GM21381 (cell line): ENCODE measurements around the gene HIVEP2.

Source experiments
- ATAC-seq: cut with Tn5 transposase; IDR thresholded peaks from one replicate; pipeline ENCODE4 v1.9.1; 2021; ENCODE audit warnings: mild to moderate bottlenecking, moderate library complexity; ENCODE audit not compliant: unreplicated experiment

HIVEP2 gene

DNA sequence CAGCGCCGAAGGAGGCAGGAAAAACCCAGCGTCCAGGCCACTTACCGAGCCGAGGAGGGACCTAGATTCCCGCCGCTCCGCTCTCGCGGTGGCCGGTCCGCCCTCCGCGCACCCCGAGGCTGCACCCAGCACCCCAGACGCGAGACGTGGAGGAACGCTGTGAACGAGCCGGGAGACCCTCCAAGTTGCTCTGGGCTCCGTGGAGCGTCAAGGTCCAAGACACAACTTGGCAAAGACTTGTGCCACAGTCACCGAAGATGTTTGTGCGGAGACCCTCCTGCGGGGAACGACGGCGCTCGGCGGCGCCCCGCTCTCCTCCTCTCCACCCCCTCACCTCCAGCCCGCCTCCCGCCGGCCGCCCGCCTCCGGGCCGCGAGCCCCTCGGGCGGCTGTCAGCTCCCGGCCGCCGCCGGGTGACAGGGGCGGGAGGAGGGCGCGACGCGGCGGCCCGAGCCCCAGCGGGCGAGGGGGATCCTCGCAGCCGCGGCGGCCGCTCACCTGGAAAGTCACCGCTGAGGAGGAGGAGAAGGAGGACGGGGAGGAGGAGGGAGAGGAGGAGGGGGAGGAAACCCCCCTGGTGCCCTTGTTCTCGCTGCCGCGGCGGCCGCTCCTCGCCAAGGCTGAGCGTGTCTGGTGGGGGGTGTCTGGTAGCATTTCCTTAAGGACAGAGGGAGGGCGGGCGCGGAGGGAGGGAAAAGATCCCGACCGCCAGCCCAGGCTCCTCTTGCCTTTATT, 637 bp upstream of the HIVEP2 start:
- peak; percentile 7 for ATAC-seq

DNA sequence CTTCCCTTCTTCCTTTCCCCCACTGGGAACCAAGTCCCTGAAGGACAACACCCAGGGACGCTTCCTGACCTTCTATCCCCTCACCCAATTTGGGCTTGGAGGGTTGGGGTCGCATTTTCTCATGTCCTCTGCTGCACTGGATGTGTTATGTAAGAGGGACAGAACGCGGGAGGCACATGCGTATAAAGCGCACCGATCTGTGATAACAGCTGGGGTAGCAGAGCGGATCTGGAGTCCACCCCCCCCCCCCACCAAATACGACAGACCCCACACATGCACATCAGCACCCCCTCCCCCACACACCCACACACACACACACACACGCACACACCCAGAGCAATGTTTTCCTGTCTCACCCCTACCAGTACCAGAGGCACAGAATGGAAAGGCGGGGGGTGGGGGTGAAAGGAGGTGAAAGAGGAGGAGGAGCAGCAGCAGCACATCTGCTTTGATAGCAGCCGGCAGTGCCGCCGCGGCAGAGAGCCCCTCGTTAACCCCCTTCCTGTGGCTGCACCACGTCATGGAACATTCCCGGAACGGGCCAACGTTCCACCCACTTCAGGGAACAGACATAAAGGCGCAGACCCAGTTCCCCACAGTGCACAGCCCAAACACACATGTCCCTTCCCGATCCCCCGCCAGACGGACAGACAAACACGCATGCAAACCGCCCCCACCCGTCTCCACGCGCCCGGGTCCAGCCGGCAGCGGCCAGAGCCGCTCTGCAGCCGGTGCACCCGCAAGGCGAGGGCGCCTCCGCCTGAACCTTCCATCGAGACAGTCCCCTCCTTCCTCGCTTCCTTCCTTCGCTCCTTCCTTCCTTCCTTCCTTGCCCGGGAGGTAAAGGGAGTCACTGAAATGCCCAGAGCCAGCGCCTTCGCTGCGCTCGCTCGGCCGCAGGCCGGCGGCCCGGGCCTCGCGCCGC, 590 bp downstream of the HIVEP2 start:
- ATAC-seq, result no peak

DNA sequence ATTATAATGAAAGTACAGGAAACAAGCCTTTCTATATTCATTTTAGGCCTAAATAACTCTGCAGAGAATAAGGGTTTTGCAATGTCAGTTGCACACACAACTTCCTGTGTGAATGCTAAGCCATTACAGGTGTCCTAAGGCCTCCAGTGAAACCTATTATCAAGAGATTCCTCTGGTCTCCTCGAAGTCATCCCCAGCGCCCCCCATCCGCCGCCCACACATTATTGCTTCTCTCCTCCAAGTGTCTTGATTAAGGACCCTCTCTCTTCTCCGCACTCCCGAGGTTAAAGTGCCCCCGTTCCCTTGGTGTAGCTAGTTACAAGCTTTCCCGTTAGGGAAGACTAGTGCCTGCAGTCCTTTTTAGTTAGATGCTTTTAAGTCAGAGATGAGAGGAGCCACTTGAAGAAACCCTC, 1.3 kb downstream of the HIVEP2 start:
- no peak for ATAC-seq

DNA sequence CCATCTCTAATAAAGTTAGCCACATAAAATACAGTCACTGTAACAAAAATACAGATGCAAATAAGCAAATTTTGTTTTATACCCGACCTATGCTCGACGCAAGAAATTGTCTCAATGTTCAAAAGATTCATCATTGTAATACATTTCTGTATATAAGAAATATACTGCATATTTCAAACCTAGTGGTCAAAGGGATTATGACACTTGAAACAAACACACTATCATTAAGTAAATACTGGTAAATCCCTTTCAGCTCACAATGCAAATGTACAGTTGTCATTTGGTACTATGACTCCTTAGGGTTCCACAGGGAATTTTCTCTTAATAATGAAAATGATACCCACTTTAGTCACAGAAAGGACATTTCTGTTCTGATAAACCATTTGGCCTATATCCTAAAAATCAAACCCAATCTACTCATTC, 2.2 kb downstream of the HIVEP2 start:
- no peak for ATAC-seq

DNA sequence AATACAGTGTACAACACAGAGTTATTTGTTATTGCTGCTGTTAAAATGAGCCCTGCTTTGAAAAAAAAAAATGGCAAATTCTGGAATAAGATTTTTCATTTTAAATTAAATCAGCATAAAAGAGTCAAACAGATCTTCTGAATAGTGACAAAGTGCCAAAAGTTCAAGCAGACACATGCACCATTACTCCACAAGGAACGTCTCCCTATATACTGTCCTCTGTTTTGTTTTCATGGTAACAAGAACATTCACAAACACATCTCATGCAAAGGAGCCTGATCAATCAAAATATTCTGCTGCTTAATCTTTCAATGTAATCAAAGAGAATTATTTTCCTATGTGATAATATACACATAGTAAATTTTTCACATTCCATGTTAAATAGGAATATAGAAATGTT, 2.7 kb downstream of the HIVEP2 start:
- no peak for ATAC-seq

DNA sequence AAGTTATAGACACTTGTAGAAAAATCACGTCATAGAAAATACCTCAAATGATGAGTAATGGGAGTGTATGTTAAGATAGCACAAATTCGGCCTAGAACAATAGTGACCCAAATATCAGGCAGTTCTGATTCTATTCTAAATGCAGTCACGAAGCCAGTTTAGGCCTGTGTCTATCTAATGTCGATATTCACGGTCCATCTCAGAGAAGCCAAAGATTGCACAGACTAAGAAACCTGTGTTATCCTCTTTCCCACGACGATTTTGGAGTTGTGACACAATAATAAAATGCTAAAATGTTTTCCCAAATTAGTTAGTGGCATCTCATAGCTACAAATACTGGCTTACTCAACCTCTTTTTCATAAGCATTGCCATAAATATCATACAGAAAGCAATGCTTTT, 4.0 kb downstream of the HIVEP2 start:
- ATAC-seq, result no peak

DNA sequence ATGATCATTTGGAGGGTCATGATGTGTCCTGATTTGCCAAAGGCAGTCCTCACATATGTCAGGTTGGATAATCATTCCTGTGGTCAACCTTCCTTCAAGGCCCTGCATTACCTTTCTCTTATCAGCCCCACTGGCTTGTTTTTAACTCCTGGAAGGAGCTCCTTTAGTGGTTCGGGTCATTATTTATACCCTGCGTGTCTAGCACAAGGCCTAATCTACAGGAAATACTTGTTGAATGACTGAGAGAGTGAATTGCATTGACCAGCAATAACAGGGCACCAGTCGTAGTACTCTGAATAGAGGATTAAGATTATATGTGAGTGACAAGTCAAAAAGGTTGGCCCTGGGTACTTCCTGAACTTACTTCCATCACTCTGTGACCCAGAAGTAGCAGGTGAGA, 4.5 kb downstream of the HIVEP2 start:
- no peak for ATAC-seq

DNA sequence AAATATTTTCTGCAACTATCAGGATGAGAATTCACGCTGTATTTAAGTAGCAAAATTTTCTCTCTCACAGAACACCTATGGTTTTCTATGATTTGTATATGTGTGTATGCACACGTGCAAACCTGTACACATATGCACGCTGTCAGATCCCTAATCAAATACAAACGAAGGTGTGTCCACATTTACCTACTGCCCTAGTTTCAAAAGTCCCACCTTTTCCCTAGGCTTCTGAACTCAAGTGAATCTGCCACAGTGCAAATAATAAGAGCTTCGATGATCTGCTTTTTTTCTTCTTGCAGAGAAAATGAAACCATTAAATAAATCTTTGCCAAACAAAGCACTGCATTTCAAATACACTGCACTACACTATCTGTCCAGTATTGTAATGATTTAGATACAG, 6.5 kb downstream of the HIVEP2 start:
- ATAC-seq, result no peak

DNA sequence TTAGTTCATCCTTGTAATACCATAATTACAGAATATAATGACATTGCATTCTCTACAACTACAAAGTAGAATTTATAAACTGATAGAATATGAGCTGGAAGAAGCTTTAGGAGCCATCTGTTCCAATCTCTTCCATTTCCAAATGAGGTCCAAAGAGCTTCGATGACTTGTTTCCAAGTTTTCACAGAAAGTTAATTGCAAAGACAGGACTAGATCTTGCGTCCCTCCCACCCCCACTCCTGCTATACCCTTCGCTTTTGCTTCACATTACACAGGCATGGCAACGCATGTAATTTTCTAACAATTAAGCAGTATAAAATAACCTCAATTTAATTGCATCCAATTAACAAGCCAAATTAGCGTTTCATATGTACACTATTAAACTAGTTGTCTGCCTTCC, 7.0 kb downstream of the HIVEP2 start:
- no peak for ATAC-seq

DNA sequence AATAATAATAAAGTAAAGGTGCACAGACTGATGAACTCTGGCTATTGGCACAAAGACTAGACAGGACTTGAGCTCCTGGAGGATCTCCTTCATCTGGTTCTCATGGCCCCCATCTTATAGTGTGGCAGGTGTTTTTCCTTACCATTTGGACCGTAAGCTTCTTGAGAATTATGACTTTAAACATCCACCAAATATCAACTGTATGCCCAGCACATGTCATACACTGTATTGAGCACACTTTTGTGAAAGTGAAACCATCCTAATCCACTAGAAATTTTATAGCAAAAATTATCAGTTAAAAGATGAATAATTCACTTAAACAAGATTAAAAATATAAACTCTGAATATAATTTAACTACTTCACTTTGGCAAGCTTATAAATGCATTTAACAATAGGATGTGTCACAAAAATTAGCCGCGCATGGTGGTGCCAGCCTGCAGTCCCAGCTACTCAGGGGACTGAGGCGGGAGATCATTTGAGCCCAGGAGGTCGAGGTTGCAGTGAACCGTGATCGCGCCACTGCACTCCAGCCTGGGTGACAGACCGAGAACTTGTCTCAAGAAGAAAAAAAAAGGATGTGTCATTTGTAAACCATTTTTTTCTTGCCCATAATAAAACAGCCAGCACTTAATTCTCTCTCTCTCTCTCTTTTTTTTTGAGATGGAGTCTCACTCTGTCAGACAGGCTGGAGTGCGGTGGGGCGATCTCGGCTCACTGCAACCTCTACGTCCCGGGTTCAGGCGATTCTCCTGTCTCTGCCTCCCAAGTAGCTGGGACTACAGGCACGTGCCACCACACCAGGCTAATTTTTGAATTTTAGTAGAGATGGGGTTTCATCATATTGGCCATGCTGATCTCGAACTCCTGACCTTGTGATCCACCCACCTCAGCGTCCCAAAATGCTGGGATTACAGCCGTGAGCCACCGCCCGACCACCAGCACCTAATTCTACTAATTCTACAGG, 9.1 kb downstream of the HIVEP2 start:
- ATAC-seq, result peak; percentile 60

DNA sequence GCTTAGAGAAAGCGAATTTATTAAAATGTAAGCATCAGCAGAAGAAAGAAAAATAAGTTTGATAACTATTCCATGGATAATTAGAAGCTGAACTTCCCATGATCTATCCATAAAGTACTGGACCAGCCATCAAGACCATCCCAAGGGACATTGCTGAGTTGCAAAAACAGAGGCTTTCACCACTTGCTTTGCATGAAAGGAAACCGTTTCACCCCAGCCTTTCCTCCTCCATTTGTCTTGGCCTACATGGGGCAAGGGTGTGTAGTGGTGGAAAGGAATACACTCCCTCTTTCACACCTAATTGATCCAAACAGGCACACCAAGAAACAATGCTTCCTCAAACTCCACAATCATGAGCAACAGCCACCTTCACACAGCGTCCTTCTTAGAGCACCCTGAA, 10.4 kb downstream of the HIVEP2 start:
- ATAC-seq, result no peak

DNA sequence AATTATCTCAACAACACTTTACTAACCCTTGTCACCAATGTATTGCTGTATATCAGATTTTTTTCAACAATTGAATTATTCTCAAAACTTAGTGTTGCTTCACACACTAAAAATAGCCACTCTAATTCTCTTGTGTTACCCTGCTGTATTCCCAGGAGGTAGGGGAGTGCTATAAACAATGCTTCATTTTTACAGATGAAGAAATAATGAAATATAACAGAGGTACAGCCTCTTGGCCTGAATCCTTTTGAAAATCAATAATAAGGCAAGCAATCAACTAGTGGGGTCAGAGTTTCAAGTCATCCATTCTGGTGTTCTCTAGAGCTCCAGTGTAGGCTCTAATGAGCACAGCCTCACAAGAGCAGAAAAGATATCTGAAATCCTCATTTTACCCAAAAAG, 10.9 kb downstream of the HIVEP2 start:
- ATAC-seq, result no peak

DNA sequence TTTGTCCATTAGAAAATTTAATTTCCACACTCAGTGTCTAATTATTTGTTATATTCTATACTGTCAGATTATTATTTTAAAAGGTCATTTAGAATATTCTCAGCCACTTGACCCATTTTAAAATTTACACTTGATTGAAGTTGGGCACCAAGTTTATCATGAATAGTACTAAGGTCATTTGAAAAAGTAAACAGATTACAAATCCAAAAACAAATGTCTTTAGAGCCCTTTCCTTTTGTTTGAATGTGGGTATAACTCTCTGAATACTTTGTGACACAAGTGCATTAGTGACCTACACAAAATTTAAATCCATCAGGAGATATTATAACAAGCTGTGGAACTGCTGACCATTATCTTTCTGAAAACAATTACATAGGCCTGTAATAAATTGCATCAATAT, 11.3 kb downstream of the HIVEP2 start:
- no peak for ATAC-seq

DNA sequence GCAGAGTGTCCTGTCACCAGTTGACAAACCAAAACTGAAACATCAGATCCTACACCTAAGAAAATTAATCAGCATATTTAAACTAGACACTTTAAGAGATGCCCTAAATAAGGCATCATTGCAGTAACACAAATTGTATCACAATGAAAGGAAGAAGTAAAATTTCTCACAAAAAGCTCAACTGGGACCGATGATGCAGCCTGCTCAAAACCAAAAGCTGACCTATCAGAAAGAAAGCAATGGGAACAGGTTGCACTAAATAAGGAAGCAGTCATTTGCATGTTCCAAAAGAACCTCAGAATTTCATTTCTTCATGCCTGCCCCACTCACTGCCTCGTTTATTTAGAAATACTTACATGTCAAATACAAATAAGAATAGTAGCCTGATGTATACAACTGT, 12.1 kb downstream of the HIVEP2 start:
- no peak for ATAC-seq

DNA sequence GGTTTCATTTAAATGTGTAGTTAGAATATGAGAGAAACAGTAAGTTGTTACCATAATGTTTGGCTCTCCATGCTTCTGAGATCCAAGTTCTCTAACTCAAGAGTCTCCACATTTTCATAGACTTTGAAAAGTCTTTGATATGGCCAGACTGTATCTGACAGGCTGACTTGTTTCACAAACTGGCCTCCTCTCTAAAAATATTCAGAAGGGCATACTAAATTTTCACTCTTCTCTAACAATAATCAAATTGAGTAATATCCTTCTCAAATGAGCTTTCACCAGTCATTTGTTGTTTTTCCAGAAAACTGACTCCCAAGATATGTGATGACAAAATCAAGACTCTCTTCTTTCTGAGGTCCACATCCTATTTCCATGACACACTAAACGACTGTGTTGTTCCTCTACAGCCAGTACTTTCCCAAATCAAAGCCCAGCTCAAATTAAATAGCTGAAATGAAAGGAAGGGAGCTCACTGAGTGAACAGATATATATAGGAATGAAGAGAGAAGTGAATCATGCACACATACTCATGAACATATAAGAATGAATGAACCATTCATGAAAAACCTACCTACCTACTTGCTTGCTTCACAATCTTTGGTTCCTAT, 15.1 kb downstream of the HIVEP2 start:
- no peak for ATAC-seq

DNA sequence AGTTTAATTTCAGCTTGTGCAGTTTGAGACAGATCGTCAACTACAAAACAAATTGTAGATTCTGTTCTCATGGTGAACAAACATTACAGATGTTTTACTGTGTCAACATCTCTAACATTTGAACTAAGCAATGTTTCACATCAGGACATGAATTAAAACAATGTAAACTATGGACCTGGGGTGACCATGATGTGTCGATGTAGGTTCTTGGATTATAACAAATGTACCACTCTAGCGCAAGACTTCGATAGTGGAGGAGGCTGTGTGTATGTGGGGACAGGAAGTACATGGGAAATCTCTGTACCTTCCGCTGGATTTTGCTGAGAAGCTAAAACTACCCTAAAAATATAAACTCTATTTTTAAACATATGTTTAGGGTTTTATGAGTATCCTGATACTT, 17.1 kb downstream of the HIVEP2 start:
- no peak for ATAC-seq

DNA sequence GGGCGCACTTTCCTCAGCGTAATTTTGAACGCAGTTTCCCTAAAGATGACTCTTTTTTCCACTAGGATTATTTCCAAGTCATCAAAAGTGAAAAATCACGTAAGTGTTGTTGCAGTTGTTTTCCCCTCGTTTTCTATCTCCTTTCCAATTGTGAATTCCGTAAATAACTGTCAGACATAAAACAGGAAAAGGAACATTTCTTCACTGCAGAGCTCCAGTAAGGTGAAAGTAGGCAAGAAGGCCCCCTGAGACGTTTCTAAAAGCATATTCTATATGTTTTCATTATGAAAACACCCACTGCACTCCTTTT, 17.8 kb downstream of the HIVEP2 start:
- ATAC-seq, result no peak

DNA sequence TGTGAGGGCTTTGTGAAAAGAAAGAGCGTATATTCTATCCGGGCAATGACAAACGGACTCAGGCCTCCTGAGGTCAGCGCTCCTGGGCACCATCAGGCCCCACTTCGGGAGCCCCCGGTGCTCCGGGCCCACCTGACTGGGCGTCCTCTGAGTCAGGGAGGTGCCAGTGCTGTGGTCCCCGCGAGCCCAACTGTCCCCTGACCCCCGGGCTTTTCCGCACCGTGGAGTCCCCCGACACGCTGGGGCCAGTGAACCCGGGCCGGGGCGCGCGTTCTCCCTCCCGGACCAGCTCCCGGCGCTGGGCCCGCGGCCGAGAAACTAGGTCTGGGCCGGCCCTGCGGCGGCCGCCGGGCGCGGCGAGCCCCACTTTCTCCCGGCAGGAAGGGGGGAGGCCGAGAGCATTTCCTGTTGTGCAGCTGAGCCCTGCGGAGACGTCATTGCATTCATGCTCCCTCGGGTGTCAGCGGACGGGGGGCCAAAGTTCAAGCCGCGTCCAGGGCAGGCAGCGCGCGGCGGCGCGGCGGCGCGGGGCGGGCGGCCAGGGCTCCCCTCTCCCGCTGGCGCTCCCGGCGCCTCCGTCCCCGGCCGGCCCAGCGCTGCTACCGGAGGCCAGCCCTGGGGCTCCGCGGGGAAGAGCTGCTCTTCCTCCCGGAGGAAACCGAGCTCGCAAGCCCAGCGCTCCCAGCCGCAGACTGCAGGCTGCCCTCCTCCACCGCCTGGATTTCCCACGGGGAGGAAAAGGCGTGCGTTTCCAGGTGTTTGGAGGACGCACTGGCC, 18.3 kb downstream of the HIVEP2 start:
- ATAC-seq, result peak; percentile 94

DNA sequence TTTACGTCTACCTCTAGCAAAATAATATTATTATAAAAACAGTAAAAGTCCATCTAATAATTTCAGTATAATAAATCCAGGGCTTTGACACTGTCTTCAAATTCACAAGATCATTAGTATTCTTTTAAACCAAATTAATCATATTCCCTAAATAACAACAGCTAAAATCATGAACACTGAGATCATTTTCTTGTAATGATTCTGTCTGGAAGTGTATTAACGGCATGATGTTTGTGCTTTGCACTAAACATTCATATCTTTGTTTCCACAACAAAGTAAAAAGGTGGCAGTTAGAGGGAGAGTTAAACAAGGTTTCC, 18.8 kb downstream of the HIVEP2 start:
- no peak for ATAC-seq

DNA sequence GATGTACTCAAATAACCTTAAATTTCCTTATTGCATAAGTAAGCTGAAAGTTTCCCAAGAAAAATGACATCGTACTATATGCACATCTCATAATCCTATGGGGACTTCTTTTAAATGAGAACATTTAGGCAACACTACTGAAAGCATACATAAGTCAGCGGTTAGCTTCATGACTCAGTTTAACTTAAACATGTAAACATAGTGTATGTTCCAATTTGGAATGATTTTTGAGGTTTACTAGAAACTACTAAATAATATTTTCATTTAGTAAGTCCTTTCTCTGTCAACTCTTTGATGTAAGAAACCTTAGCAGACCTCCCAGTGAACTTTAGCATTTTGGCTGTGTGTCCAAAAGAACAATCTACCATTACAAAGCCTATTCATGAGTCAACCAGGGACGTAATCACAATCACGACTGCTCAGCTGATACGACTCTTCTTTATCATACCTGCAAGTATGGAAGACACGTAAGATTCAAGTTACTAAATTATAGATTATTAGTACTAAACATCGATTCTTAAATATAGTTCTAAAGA, 19.3 kb downstream of the HIVEP2 start:
- ATAC-seq, result no peak
